ENCODE results near the gene FAM171A1.
"Not testable (repeated sequence)": the region's sequence is repeated elsewhere in the genome, so short reads cannot be mapped to it uniquely, and the experiment has no call there.

The FAM171A1 gene

DNA sequence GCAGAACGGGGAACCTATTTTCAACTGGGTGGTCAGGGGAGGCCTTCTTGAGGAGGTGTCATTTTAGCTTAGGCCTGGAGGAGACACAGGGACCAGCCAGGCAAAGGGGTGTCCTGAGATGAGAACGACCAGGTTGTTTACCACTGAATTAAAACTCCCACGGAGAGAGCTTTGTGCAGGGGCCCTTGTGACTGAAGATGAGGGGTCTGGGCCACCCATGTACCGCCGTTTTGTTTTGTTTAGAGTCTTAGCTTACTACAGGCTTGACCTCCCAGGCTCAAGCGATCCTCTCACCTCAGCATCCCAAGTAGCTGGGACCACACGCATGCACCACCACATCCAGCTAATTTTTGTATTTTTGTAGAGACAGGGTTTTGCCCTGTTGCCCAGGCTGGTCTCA lies 80.4 kb downstream of the FAM171A1 start:
- DNase-seq (ENCODE audit: low read depth in 2 of 2): no peak

DNA sequence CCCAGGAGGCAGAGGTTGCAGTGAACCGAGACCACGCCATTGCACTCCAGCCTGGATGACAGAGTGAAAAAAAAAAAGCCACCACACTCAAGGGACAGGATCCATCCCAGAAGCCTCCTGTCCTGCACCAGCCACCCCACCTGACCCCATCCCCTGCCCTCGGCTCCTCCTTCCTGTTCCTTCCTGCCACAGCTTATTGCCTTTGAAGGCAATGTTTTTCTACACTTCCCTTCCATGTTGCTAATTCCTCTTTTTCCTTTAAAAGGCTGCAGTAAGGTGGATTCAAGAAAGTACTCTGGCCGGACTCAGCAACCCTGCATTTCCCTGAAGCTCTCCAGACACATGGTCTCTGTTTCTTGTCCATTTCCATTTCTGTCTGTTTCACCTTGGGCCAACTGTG lies 80.9 kb downstream of the FAM171A1 start:
- DNase-seq (ENCODE audit: low read depth in 2 of 2): no peak

DNA sequence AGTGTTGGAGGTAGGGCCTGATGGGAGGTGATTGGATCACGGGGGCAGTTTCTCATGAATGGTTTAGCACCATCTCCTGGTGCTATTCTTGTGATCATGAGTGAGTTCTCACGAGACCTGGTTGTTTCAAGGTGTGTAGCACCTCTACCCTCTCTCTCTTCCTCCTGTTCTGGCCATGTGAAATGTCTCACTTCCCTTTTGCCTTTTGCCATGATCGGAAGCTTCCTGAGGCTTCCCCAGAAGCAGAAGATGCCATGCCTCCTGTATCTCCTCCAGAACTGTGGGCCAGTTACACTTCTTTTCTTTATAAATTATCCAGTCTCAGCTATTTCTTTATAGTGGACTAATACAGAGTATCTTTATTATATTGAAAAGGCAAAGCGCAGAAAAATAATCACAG lies 90.1 kb downstream of the FAM171A1 start:
- no peak for DNase-seq (ENCODE audit: low read depth in 2 of 2)

DNA sequence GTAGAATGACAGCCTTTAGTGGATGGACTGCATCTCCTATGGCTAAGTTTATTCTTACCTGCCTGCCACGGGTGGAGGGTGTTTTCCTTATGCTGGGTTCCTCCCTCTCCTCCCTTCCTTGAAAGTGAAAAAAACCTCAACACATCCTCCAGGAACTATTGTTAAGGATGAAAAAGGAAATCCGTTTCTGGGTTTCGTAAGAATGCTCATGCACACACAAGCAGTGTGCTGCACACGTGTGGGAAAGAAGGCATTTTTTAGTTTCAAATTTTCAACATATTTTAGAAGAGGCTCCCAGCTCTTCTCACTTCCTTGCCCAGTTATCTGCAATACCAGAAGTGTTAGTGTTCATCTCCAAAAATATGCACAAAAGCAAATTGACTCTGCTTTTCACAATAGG lies 90.6 kb downstream of the FAM171A1 start:
- DNase-seq (ENCODE audit: low read depth in 2 of 2): no peak

DNA sequence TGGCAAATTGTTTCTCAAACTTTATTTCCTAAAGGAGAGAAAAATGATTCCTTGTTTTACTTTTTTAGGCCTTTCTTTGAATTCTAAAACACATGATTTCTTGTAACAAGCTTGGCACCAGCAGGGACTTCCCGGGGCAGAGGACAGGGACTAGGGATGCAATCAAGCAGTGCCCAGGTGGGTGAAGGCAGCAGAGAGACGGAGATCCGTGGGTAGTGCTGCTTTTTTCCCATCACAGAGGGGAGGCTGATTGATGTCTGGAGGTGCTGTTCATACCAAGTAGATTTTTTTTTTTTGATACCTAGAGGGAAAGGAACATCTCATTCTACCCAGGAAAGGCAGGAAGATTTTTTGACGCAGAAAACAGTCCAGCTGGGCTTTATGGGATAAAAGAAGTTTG lies 91.9 kb downstream of the FAM171A1 start:
- DNase-seq (ENCODE audit: low read depth in 2 of 2): no peak

DNA sequence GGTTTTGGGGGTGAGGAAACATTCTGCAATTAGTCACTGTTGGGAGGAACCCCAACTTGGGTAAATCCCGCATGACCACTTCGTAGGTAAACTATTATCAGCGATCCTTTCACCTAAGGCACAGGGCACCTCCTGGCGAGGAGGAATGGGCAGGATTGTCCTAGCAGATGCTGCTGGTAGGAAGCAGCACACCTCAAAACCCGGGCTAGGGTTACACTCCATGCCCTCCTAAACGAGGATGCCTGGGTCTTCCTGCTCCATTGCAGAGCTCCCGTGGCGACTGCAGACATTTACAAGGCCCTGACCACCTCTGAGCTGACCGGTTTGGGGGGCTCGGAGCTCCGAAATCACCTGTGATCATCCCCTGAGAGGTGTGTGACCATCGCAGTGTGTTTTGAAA lies 92.3 kb downstream of the FAM171A1 start:
- no peak for DNase-seq (ENCODE audit: low read depth in 2 of 2)

DNA sequence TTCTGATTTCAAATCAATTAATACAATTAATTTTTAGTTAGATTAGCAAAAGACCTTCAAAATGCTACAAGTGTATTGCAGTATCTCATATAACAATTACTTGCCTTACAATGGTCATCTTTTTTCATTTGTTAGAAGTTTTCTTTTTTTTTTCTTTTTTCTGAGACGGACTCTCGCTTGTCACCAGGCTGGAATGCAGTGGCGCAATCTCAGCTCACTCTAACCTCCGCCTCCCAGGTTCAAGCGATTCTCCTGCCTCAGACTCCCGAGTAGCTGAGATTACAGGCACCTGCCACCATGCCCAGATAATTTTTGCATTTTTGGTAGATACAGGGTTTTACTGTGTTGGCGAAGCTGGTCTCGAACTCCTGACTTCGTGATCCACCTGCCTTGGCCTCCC lies 95.0 kb downstream of the FAM171A1 start:
- not testable (repeated sequence) for DNase-seq (ENCODE audit: low read depth in 2 of 2)

DNA sequence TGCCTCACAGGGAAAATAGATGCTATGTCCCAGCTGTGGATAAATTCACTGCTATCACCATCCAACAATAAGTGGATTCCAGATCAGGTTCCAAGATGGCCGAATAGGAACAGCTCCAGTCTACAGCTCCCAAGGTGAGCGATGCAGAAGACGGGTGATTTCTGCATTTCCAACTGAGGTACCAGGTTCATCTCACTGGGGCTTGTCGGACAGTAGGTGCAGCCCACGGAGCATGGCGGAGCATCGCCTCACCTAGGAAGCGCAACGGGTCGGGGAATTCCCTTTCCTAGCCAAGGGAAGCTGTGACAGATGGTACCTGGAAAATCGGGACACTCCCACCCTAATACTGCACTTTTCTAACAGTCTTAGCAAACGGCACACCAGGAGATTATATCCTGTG lies 101.3 kb downstream of the FAM171A1 start:
- DNase-seq (ENCODE audit: low read depth in 2 of 2): not testable (repeated sequence)

DNA sequence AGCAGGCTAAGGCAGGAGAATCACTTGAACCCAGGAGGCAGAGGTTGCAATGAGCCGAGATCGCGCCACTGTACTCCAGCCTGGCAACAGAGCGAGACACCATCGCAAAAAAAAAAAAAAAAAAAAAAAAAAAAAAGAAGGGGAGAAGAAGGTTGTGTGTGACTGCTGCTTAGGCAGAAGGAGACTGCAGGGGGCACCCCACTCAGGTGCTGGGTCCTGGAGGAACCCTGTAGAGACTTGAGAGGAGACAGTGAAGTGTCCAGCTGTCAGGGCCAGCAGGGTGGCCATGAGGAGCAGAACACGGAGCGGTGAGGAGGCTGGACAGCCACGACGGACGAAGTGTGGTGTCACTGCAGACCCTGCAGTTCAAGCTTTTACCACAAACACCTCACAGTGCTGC lies 103.6 kb downstream of the FAM171A1 start:
- DNase-seq (ENCODE audit: low read depth in 2 of 2): no peak

DNA sequence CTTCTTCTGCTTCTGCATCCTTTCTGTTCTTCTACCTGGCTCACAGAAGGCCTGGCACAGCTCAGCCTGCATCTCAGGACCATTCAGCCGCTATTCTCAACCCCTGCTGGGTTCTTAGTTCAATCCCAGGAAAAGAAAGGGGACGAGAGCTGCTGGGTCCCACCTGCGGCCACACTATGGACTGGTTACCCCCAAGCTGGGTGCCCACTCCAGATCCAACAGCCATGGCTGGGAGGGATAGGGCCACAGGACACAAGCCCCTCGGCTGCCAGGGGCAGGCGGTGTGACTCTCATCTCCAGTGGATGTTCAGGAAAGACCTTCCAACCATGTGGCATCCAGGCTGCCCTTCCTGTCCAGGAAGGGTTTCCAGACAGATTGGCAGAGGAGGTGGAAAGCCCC lies 105.0 kb downstream of the FAM171A1 start:
- no peak for DNase-seq (ENCODE audit: low read depth in 2 of 2)

DNA sequence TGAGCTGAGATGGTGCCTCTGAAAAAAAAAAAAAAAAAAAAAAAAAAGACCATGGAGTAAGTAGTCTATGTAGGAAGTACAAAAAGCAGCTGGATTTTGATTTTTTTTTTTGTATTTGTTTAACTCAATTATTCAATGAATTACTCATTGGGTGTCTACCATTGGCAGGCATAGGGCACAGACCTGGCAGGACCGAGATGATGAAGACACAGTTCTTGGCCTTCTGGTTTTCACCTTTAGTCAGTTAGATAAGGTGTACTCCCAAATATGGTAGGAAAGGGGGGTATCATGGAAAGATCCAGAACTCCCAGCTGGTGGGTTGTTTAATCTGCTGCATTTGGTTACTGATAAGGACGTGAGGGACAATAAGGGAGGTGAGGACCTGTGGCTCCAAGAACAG lies 105.5 kb downstream of the FAM171A1 start:
- DNase-seq (ENCODE audit: low read depth in 2 of 2): no peak

DNA sequence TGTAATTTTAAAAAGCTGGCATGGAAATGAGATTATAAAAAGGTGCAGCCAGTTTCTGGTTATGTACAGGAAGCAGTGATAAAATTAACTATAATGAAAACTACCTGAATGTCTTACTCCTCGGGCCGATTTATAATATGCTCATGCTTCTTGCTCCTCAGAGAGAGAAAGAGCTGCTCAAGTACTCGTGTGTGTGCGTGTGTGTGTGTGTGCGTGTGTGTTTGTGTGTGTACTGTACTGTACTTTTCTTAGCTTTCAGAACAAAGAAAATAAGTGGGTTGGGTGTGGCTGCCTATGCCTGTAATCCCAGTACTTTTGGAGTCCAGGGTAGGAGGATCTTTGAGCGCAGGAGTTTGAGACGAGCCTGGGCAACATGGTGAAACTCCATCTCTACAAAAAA lies 106.0 kb downstream of the FAM171A1 start:
- no peak for DNase-seq (ENCODE audit: low read depth in 2 of 2)

DNA sequence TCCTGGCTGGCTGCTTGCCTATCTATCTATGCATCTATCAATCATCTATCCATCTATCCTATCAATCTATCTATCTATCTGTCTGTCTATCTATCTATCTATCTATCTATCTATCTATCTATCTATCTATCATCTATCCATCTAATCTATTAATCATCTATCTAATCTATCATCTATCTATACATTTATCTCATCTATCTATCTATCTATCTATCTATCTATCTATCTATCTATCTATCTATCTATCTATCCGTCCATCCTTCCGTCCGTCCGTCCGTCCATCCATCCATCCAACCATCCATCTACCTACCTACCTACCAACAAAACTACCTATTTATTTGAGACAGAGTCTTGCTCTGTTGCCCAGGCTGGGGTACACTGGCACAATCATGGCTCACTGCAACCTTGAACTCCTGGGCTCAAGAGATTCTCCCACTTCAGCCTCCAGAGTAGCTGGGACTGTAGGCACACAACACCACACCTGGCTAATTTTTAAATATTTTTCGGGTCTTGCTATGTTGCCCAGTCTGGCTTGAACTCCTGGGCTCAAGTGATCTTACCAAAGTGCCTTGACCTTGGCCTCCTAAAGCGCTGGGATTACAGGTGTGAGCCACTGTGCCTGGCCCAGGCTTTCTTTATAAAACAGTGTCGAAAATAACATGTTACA lies 107.3 kb downstream of the FAM171A1 start:
- DNase-seq (ENCODE audit: low read depth in 2 of 2): no peak

DNA sequence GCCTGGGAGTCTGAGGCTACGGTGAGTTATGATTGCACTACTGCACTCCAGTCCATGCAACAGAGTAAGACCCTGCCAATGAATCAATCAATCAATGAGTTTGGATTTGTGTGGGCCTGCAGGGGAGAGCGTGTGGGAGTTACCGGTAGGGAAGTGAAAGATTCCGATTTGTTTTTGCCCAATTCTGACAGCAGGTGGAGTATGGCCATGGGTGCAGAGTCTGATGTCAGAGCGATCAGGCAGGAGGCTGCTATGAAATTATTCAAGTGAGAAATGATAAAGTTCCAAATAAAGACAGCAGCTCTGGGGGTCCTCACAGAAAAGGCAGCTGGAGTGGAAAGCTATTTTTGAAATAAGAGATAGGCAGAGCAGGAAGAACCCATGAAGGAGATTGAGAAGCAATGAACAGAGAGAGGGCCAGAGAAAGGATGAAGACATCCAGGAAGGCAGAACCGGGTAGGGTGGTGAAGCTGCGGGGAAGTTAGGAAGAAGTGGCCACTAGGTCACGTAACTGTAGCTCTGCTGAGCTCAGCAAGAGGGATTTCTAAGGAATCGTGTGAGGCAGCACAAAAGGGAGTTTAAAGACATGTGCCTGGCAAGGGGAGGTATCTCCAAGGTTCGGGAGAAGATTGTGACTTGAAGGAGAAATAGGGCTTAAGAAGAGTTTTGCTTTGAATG lies 108.9 kb downstream of the FAM171A1 start:
- no peak for DNase-seq (ENCODE audit: low read depth in 2 of 2)

DNA sequence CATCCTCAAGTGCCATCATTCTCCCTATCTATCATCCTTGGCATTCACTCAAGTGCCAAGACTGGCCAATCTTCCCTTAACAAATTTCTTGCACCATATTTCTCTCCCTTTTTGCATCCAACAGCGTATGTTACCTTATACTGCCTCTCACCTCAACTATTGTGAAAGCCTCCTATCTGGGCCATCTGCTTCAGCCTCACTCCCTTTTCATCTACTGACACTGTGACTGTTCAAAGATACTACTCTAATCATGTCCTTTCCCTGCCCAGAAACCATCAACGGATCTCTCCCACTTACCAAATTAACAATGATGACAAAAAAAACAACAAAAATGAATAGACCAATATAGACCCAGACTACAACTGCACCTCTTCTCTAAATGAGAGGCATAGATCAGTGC lies 112.0 kb downstream of the FAM171A1 start:
- no peak for DNase-seq (ENCODE audit: low read depth in 2 of 2)

DNA sequence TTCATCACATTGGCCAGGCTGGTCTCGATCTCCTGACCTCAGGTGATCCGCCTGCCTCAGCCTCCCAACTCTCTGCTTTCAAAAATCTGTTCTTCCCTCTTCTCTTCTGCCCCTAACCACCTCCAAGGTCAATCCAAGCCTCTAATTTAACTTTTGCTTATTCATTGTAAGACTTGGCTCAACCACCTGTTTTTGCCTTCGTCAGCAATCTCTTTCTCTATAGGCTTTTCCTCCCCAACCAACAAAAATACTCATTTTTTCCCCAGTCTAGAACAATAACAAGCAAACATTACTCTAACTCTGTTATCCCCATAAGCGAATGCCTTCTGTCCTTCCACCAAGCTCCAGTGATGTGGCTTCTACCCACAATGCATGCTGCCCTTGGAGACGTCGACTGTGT lies 112.8 kb downstream of the FAM171A1 start:
- no peak for DNase-seq (ENCODE audit: low read depth in 2 of 2)

DNA sequence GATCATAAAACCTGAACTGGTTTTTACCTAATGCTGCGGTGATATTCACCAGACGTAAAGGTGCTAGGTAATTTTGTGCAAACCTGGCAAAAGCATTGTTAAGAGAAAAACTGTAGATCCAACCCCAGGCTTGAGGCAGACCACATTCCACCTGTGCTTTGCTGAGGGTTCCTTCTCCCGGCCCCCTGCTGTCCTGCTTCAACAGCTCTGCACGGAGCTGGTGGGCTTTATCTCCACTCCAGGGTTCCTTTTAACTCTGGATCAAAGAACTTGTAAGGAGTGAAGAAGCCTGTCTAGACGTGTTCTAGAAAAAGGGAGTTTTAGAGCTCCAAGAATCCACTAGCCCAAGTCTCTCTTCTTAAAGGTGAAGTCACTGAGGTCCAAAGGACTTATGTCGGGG lies 115.1 kb downstream of the FAM171A1 start:
- DNase-seq (ENCODE audit: low read depth in 2 of 2): no peak

DNA sequence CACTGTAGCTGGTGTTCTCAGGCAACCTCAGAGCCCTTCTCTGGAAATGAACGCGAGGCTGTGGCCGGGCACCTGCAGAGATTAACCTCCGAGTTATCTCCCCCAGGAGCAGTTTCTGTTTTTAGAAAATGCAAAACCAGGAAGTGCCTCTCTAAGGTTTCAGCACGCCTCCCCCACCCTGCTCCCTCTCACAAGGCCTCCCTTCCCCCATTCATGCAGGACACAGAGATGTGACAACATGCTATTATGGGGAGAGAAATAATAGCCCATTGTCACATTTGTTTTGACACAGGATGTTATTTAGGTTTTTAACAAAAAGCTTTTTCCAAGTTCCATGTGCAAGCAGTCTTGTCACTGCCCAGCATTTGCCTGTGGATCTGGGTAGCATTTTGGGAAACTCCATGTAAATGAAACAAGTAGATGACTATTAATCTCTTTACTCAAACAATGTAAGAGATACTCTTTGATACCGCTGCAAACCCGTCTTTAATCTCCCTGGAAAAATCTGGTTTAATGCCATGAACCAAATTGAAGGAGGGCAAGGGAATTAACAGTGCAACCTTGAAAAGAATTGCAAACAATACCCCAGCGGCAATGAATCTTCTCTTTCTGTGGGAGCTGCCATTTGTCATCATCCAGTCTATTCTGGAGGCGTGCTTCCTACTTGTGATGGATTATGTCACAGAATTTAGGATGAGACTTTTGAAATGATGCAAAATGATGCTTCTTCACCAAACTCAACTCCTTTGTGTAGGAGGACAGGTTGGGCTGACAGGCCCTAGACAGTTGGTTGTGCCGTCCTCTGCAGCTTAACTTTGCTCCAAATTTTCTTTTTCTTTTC lies 116.1 kb downstream of the FAM171A1 start:
- DNase-seq (ENCODE audit: low read depth in 2 of 2): no peak

DNA sequence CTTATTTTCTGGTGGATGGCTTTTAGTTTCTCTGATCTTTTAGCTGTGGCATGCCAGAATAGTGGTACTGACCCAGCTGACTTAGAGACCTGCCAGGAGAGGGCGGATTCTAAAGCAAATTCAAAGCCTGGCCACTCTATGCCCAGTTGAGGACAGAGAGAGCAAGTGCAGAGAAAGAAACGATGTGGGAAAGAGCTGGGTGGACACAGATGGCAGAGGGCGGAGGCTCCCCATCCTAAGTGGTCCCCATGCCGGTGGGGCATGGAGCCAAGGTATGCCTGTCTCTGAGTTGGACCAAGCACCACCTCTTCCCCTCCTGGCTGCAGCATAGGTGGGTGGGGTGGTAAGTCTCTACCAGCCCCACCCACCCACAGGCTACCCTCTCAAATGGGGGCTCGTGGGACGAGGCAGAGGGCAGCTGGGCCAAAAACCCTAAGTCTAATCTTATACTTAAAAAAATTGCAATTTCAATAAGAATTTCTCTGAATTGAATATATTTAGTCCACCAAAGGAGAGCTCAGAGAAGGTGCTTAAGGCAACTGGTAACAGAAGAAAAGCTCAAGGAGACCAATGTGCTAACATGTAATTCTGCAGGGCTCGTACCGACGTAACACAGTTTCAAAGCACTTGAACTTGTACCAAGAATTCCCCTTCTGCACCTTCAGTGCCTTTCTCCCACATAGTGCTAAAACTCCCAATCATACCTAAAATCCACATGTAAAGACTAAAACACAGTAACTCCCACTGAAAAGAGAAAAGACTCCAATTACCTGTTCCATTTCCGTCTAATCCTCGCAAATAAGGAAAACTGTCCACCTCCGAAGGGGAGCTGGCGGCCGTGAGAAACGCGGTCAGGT lies 116.9 kb downstream of the FAM171A1 start:
- DNase-seq (ENCODE audit: low read depth in 2 of 2): no peak

DNA sequence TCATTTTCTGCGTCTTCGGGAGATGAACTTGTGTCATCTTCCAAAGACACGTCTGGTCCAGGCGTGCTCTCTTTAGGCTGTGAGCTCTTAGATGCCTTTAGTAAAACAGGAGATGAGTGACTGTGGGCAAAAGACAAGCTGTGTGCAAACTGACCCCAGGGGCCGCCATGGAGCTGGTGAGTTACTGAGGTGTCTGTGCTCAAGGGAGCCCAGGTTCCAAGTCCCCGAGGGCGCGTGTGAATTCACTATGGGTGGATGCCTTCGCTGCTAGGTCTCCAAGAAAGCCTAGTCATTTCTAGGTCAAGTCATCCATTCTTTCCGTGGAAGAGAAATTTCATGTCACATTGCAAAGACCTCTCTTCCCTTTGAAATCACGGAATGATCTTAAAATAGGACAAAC lies 118.7 kb downstream of the FAM171A1 start:
- no peak for DNase-seq (ENCODE audit: low read depth in 2 of 2)

DNA sequence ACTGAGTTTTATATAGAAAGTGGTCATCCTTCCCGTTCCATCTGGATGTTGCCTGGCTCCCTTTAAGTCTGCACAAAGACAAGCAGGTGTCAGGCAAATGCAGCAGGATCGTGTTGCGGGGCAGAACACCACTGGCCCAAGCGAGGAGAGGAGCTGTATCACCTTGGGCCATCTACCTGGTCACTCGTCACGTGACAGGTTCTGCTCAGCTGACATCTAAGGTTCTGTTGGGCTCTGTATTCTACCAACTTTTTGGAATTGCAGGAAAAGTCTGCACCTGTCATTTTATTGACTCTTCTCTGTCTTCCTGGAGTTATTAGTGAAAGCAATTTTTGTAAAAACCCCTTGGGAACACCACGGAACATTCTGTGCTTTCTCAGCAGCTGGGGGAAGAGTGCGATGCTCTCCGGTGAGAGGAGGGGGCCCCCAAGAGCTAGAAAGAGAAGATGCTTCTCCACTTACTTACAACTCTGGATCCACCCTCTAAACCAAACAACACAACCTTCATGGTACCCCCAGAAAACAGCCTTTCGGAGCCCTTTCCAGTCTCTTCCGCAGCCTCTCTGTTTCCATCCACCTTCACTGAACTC lies 119.2 kb downstream of the FAM171A1 start:
- DNase-seq (ENCODE audit: low read depth in 2 of 2): no peak

DNA sequence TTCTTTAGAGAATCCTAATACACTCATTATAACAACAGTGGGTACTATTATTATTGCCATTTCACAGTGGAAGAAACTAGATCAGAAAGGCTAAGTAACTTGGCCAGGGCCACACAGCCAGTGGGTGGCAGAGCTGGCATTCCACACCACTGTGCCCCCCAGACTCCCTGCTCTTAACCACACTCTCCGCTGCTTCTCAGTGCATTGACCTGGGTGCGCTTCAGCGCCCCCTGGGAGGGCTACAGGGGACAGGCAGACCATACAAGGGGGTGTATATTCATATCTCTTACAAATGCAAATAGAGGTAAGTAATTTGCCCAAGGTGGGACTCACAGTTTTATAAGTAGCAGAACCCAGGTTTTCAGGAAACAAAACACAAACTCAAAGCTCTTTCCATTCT lies 125.6 kb downstream of the FAM171A1 start:
- DNase-seq (ENCODE audit: low read depth in 2 of 2): no peak
